Calu3 (cell line): ENCODE measurements around the gene ARL9. TPM values are rescaled to one million over a fixed set of nuclear protein-coding genes. Genes with fewer than 3 reads are reported as not detected.

Source experiments
- Bru-seq: library from RNA; stranded (reverse); fragments of 400-500 nt; gene quantifications from one replicate; lab custom pipeline; 2021; lab: Mats Ljungman, UMichigan
- BruChase-seq, 2 experiments: library from RNA; stranded (reverse); fragments of 400-500 nt; gene quantifications; one replicate each; lab custom pipeline; 2021; lab: Mats Ljungman, UMichigan
- BruUV-seq: library from RNA; stranded (reverse); fragments of 400-500 nt; replicated peaks from 2 replicates; lab custom pipeline; 2021; lab: Mats Ljungman, UMichigan
- CTCF ChIA-PET: fragments of 300-600 bp; sonication (Branson Sonifier 250); formaldehyde crosslinking; loops from one replicate; lab custom pipeline; 2022; ENCODE audit warnings: antibody characterized with exemption; lab: Charles Lee
- DNase-seq: peaks from one replicate; pipeline ENCODE4 v3.0.0; 2022
- H3K27ac Mint-ChIP-seq: one replicate; pipeline ENCODE4 v1.8.0; 2022; ENCODE audit warnings: mixed read lengths; ENCODE audit not compliant: unreplicated experiment
- H3K27me3 Mint-ChIP-seq: one replicate; pipeline ENCODE4 v1.8.0; 2022; ENCODE audit warnings: mixed read lengths; ENCODE audit not compliant: unreplicated experiment
- H3K36me3 Mint-ChIP-seq: one replicate; pipeline ENCODE4 v1.8.0; 2022; ENCODE audit warnings: mild to moderate bottlenecking, moderate library complexity, mixed read lengths; ENCODE audit not compliant: insufficient read depth, unreplicated experiment
- H3K4me1 Mint-ChIP-seq: one replicate; pipeline ENCODE4 v1.8.0; 2022; ENCODE audit warnings: mild to moderate bottlenecking, low read depth, mixed read lengths; ENCODE audit not compliant: unreplicated experiment
- H3K4me3 Mint-ChIP-seq: one replicate; pipeline ENCODE4 v1.8.0; 2022; ENCODE audit warnings: mild to moderate bottlenecking, low read depth, moderate library complexity, mixed read lengths; ENCODE audit not compliant: unreplicated experiment
- H3K9me3 Mint-ChIP-seq: one replicate; pipeline ENCODE4 v1.8.0; 2022; ENCODE audit warnings: low read depth, mixed read lengths; ENCODE audit not compliant: unreplicated experiment
- CTCF ChIP-seq: fragments of 200-600 bp; IDR thresholded peaks from one replicate; pipeline ENCODE4 v1.8.0; 2022; ENCODE audit warnings: antibody characterized with exemption; ENCODE audit not compliant: unreplicated experiment
- intact Hi-C: fragments of 100-400 bp; cut with micrococcal nuclease; formaldehyde crosslinking; loops from one replicate; pipeline ENCODE4 v1.10.0; 2022; ENCODE audit not compliant: unreplicated experiment
- long read RNA-seq: library from polyadenylated mRNA; stranded (forward); transcript quantifications from one replicate; pipeline ENCODE4 v2.0.0, GENCODE V29; 2022
- total RNA-seq: library from RNA; stranded (reverse); gene quantifications from 2 replicates; pipeline ENCODE4 v1.2.3, GENCODE V29; 2022

The ARL9 gene
- 0.26 and 0.56 TPM in 2 replicates for total RNA-seq
- percentile 32 among the genes with signal in this experiment for Bru-seq, nascent RNA
- percentile 30 among the genes with signal in this experiment for BruChase-seq, experiment 1, labeled RNA remaining after a 6-hour chase
- percentile 35 among the genes with signal in this experiment for BruChase-seq, experiment 2, labeled RNA remaining after a 2-hour chase
- long read RNA-seq: 0 reads

- no TSS peak for BruUV-seq
- CTCF ChIA-PET: no interaction called here
- DNase-seq: peak; percentile 43
Observed at GRCh38 chr4:56505269-56506130, at the start of gene ARL9. TSS of gene ARL9 (plus strand) at chr4:56505791. CDS start at chr4:56505863, 72 bp downstream.

GRCh38 chr4:56460085-56460484 is 45.5 kb upstream of the ARL9 start:
- peaks cover 41% of the 10 kb centered on the region for H3K36me3 Mint-ChIP-seq
- intact Hi-C loops: no loop called here
- H3K27me3 Mint-ChIP-seq: no peaks in the 10 kb centered on the region
- DNase-seq: no peak
- no peaks in the 10 kb centered on the region for H3K9me3 Mint-ChIP-seq
- no peak for TF ChIP-seq CTCF
- peak overlapping the region; percentile 9 for H3K27ac Mint-ChIP-seq
- peaks cover 8% of the 10 kb centered on the region for H3K4me1 Mint-ChIP-seq
- no TSS peak for BruUV-seq
- no peak overlapping the region for H3K4me3 Mint-ChIP-seq
- CTCF ChIA-PET: no interaction called here

More at GRCh38 chr4:56505269-56506130, at the start of gene ARL9:
- Mint-ChIP-seq H3K27ac (peak within 1 kb of the TSS; percentile 69), H3K4me3 (peak within 1 kb of the TSS; percentile 74), H3K9me3 (no peaks in the 10 kb centered on the region), H3K36me3 (peaks cover 14% of the 10 kb centered on the region), H3K27me3 (no peaks in the 10 kb centered on the region), H3K4me1 (peaks cover 9% of the 10 kb centered on the region)
- intact Hi-C loops: no loop called here
- TF ChIP-seq CTCF: no peak

GRCh38 chr4:56462157-56462556 is 43.4 kb upstream of the ARL9 start:
- intact Hi-C loops: no loop called here
- Mint-ChIP-seq H3K9me3 (no peaks in the 10 kb centered on the region), H3K4me3 (no peak overlapping the region), H3K27me3 (no peaks in the 10 kb centered on the region), H3K4me1 (peaks cover 13% of the 10 kb centered on the region), H3K27ac (no peak overlapping the region), H3K36me3 (peaks cover 39% of the 10 kb centered on the region)
- no peak for TF ChIP-seq CTCF
- no TSS peak for BruUV-seq
- DNase-seq: no peak
- CTCF ChIA-PET: no interaction called here

GRCh38 chr4:56463711-56464110 is 41.9 kb upstream of the ARL9 start:
- H3K27ac Mint-ChIP-seq: no peak overlapping the region

More at GRCh38 chr4:56463711-56464110, 41.9 kb upstream of the ARL9 start:
- no peak overlapping the region for H3K4me3 Mint-ChIP-seq
- CTCF ChIA-PET: no interaction called here
- intact Hi-C loops: no loop called here
- no peak for TF ChIP-seq CTCF
- peaks cover 13% of the 10 kb centered on the region for H3K4me1 Mint-ChIP-seq
- H3K36me3 Mint-ChIP-seq: peaks cover 43% of the 10 kb centered on the region
- BruUV-seq: no TSS peak
- H3K9me3 Mint-ChIP-seq: no peaks in the 10 kb centered on the region
- no peaks in the 10 kb centered on the region for H3K27me3 Mint-ChIP-seq
- no peak for DNase-seq
